Keratinocyte (primary cell): ENCODE data around the gene CCDC82. TPM values are rescaled to one million over a fixed set of nuclear protein-coding genes. Genes with fewer than 3 reads are reported as not detected.

ENCODE experiments used
- DNase-seq: peaks from one replicate; pipeline ENCODE4 v3.0.0-alpha.2; 2011; ENCODE audit warnings: low read depth, missing footprints, low spot score
- FAIRE-seq: peaks from 2 replicates; lab custom pipeline; 2011; peaks lifted over from hg19 to GRCh38; lab: Jason Lieb, UNC
- H2AFZ ChIP-seq: 2 replicates; pipeline ENCODE4 v1.6.0; 2012; ENCODE audit warnings: low read length, control low read depth, inconsistent platforms; ENCODE audit not compliant: control insufficient read depth
- H3K27ac ChIP-seq: 2 replicates; pipeline ENCODE4 v1.5.1; 2011; ENCODE audit warnings: low read length; ENCODE audit not compliant: control insufficient read depth, insufficient read depth
- H3K27me3 ChIP-seq: 3 replicates; pipeline ENCODE4 v1.6.0; 2011; ENCODE audit warnings: low read length; ENCODE audit not compliant: control insufficient read depth, insufficient read depth; ENCODE audit errors: extremely low read depth
- H3K36me3 ChIP-seq, 2 experiments: 2 replicates in 1 of 2; 3 replicates in 1 of 2; pipeline ENCODE4 v1.5.1; 2011; ENCODE audit warnings: low read length in 2 of 2, mild to moderate bottlenecking in 1 of 2; ENCODE audit not compliant: control insufficient read depth in 2 of 2, insufficient read depth in 2 of 2; ENCODE audit errors: extremely low read depth in 1 of 2
- H3K4me1 ChIP-seq: 3 replicates; pipeline ENCODE4 v1.5.1; 2011; ENCODE audit warnings: low read length; ENCODE audit not compliant: control insufficient read depth, insufficient read depth; ENCODE audit errors: extremely low read depth
- H3K4me2 ChIP-seq: 3 replicates; pipeline ENCODE4 v1.6.0; 2011; ENCODE audit warnings: low read depth, low read length; ENCODE audit not compliant: control insufficient read depth, insufficient read depth; ENCODE audit errors: extremely low read depth
- H3K4me3 ChIP-seq, 3 experiments: fragments of 200-600 bp in 1 of 3; sonication (generic) in 1 of 3; 2 replicates in 2 of 3; 3 replicates in 1 of 3; pipeline ENCODE4 v1.5.1; 2011 to 2016; ENCODE audit warnings: low read length in 3 of 3, mild to moderate bottlenecking in 3 of 3, control low read depth in 2 of 3, inconsistent platforms in 1 of 3, low read depth in 1 of 3, mixed read lengths in 1 of 3, mixed run types in 1 of 3, moderate library complexity in 1 of 3; ENCODE audit not compliant: control insufficient read depth in 2 of 3, insufficient read depth in 2 of 3; ENCODE audit errors: extremely low read depth in 1 of 3
- H3K79me2 ChIP-seq: 2 replicates; pipeline ENCODE4 v1.6.0; 2012; ENCODE audit warnings: low read length; ENCODE audit not compliant: control insufficient read depth, insufficient read depth
- H3K9ac ChIP-seq: 3 replicates; pipeline ENCODE4 v1.6.0; 2011; ENCODE audit warnings: low read length; ENCODE audit not compliant: control insufficient read depth, insufficient read depth; ENCODE audit errors: extremely low read depth
- H3K9me1 ChIP-seq: 3 replicates; pipeline ENCODE4 v1.6.0; 2011; ENCODE audit warnings: low read length; ENCODE audit not compliant: control insufficient read depth, insufficient read depth; ENCODE audit errors: extremely low read depth
- H3K9me3 ChIP-seq: 2 replicates; pipeline ENCODE4 v1.5.1; 2012; ENCODE audit warnings: low read depth, low read length; ENCODE audit not compliant: control insufficient read depth
- H4K20me1 ChIP-seq: 3 replicates; pipeline ENCODE4 v1.6.0; 2011; ENCODE audit warnings: low read length; ENCODE audit not compliant: control insufficient read depth, insufficient read depth; ENCODE audit errors: extremely low read depth
- EZH2 ChIP-seq: IDR thresholded peaks from one replicate; pipeline ENCODE4 v1.6.1; 2012; ENCODE audit warnings: inconsistent platforms, mild to moderate bottlenecking, low read length, moderate library complexity
- dilution Hi-C: fragments of 300-500 bp; cut with MboI; formaldehyde crosslinking; loops from one replicate; pipeline ENCODE4 v1.7.0; 2020; ENCODE audit warnings: low sequenced_read_pairs; ENCODE audit not compliant: extremely low pct_ligation_motif_present
- polyA plus RNA-seq, 5 experiments: library from polyadenylated mRNA; depleted of rRNA in 3 of 5; stranded (reverse) in 3 of 5; stranded (forward) in 1 of 5; unstranded in 1 of 5; fragments of >200 nt; gene quantifications; 1 replicate in 1 of 5; 2 replicates in 3 of 5; 3 replicates in 1 of 5; pipeline versions ENCODE4 v1.2.1 to v1.2.3, GENCODE V29; 2011 to 2012; ENCODE audit warnings: missing spikeins in 2 of 5, low read depth in 1 of 5, low replicate concordance in 1 of 5
- TF ChIP-seq, protein P1 (sequence below), 3 experiments: IDR thresholded peaks in 1 of 3; conservative IDR thresholded peaks in 1 of 3; optimal IDR thresholded peaks in 1 of 3; 2 replicates in 2 of 3; 3 replicates in 1 of 3; pipeline versions ENCODE3 to v1.5.1; 2011; ENCODE audit warnings: low read length in 3 of 3, mild to moderate bottlenecking in 3 of 3, moderate library complexity in 2 of 3, control low read depth in 1 of 3, inconsistent platforms in 1 of 3; ENCODE audit not compliant: insufficient read depth in 2 of 3; ENCODE audit errors: extremely low read depth in 1 of 3

The CCDC82 gene
- polyA plus RNA-seq, 1 donor (not counting 4 experiments of a cell fraction or from before 2014, with no cell fraction given), result 19.3 TPM

GRCh38 chr11:96390488-96390792 lies 728 bp upstream of the CCDC82 start:
- Histone ChIP-seq H3K9ac (peak overlapping the region; percentile 95), H3K27me3 (no peaks in the 10 kb centered on the region), H3K79me2 (peaks cover 40% of the 10 kb centered on the region), H3K36me3 (peaks cover 0 to 3% of the 10 kb centered on the region in 2 experiments), H4K20me1 (no peaks in the 10 kb centered on the region), H2AFZ (peak overlapping the region; percentile 92), H3K27ac (peak overlapping the region; percentile 96), H3K9me3 (no peaks in the 10 kb centered on the region), H3K4me2 (peak overlapping the region; percentile 98), H3K4me1 (peaks cover 21% of the 10 kb centered on the region), H3K4me3 (peak overlapping the region; percentile 78 to 97 (median 91)), H3K9me1 (peaks cover 2% of the 10 kb centered on the region)
- FAIRE-seq (no peak), DNase-seq (no peak)
- no peak for TF ChIP-seq EZH2
- TF ChIP-seq, protein P1, sequence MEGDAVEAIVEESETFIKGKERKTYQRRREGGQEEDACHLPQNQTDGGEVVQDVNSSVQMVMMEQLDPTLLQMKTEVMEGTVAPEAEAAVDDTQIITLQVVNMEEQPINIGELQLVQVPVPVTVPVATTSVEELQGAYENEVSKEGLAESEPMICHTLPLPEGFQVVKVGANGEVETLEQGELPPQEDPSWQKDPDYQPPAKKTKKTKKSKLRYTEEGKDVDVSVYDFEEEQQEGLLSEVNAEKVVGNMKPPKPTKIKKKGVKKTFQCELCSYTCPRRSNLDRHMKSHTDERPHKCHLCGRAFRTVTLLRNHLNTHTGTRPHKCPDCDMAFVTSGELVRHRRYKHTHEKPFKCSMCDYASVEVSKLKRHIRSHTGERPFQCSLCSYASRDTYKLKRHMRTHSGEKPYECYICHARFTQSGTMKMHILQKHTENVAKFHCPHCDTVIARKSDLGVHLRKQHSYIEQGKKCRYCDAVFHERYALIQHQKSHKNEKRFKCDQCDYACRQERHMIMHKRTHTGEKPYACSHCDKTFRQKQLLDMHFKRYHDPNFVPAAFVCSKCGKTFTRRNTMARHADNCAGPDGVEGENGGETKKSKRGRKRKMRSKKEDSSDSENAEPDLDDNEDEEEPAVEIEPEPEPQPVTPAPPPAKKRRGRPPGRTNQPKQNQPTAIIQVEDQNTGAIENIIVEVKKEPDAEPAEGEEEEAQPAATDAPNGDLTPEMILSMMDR (optimal IDR thresholded peaks at IDR 0.05 in 1 of 3, IDR thresholded peaks at IDR 0.05 in 1 of 3, conservative IDR thresholded peaks at IDR 0.05 in 1 of 3; ENCODE audit: extremely low read depth in 1 of 3, insufficient read depth in 2 of 3, low read length in 3 of 3), result no peak
- dilution Hi-C loops, result no loop called here

GRCh38 chr11:96388891-96389719 lies 607 bp downstream of the CCDC82 start:
- Histone ChIP-seq H3K9ac (peak overlapping the region; percentile 95), H3K9me1 (peaks cover 2% of the 10 kb centered on the region), H3K27ac (peak overlapping the region; percentile 96), H2AFZ (peak overlapping the region; percentile 79), H3K4me3 (peak overlapping the region; percentile 78 to 97 (median 91)), H3K79me2 (peaks cover 40% of the 10 kb centered on the region), H3K36me3 (peaks cover 0 to 3% of the 10 kb centered on the region in 2 experiments), H3K27me3 (no peaks in the 10 kb centered on the region), H3K4me1 (peaks cover 21% of the 10 kb centered on the region), H3K9me3 (no peaks in the 10 kb centered on the region), H4K20me1 (no peaks in the 10 kb centered on the region), H3K4me2 (peak overlapping the region; percentile 88)
- TF ChIP-seq, protein P1 (optimal IDR thresholded peaks at IDR 0.05 in 1 of 3, IDR thresholded peaks at IDR 0.05 in 1 of 3, conservative IDR thresholded peaks at IDR 0.05 in 1 of 3; ENCODE audit: extremely low read depth in 1 of 3, insufficient read depth in 2 of 3, low read length in 3 of 3), result no peak
- no peak for TF ChIP-seq EZH2
- dilution Hi-C loops, result no loop called here
- no peak for DNase-seq
- no peak for FAIRE-seq
